ENCODE data around the gene ZNF778. TPM values are rescaled to one million over a fixed set of nuclear protein-coding genes. Genes with fewer than 3 reads are reported as not detected.
"Not testable (repeated sequence)": the region's sequence is repeated elsewhere in the genome, so short reads cannot be mapped to it uniquely, and the experiment has no call there.

ZNF778 gene
- total and polyA plus RNA-seq, 4 donors: 10.7 to 14.1 (median 11.3) TPM

- H3K27ac ChIP-seq (ENCODE audit: low read depth, low read length): peak overlapping the region; percentile 98
- WGBS (ENCODE audit: insufficient coverage): 5% methylated on average over 28 of the region's 39 CpGs
- no peaks in the 10 kb centered on the region for H3K9me3 ChIP-seq (ENCODE audit: control insufficient read depth, insufficient read depth, low read length)
- H3K27me3 ChIP-seq (ENCODE audit: control insufficient read depth, insufficient read depth, low read length): no peaks in the 10 kb centered on the region
- peak overlapping the region; percentile 90 for H3K4me3 ChIP-seq (ENCODE audit: low read depth, low read length)
- peak in 5 of 6 donors; percentile 49 to 93 (median 75) for DNase-seq (ENCODE audit: low read depth in 4 of 6, low spot score in 6 of 6)
- peaks cover 12% of the 10 kb centered on the region for H3K4me1 ChIP-seq (ENCODE audit: control insufficient read depth, insufficient read depth, low read length)
- H3K36me3 ChIP-seq (ENCODE audit: control insufficient read depth, insufficient read depth, low read length): peaks cover 10% of the 10 kb centered on the region
Observed at GRCh38 chr16:89241187-89242007, 23.9 kb downstream of the ZNF778 start.

- Histone ChIP-seq H3K4me3 (ENCODE audit: low read depth, low read length) (no peak overlapping the region), H3K36me3 (ENCODE audit: control insufficient read depth, insufficient read depth, low read length) (no peaks in the 10 kb centered on the region), H3K27ac (ENCODE audit: low read depth, low read length) (no peak overlapping the region), H3K27me3 (ENCODE audit: control insufficient read depth, insufficient read depth, low read length) (no peaks in the 10 kb centered on the region), H3K4me1 (ENCODE audit: control insufficient read depth, insufficient read depth, low read length) (peaks cover 19% of the 10 kb centered on the region), H3K9me3 (ENCODE audit: control insufficient read depth, insufficient read depth, low read length) (no peaks in the 10 kb centered on the region)
- no peak for DNase-seq (ENCODE audit: low read depth in 4 of 6, low spot score in 6 of 6)
- WGBS (ENCODE audit: insufficient coverage): 57% methylated on average over 10 of the region's 12 CpGs
Observed at GRCh38 chr16:89242795-89243200, 25.3 kb downstream of the ZNF778 start.

GRCh38 chr16:89243664-89244063 lies 26.2 kb downstream of the ZNF778 start:
- H3K27ac ChIP-seq (ENCODE audit: low read depth, low read length): no peak overlapping the region
- H3K27me3 ChIP-seq (ENCODE audit: control insufficient read depth, insufficient read depth, low read length): no peaks in the 10 kb centered on the region
- no peak overlapping the region for H3K4me3 ChIP-seq (ENCODE audit: low read depth, low read length)
- H3K4me1 ChIP-seq (ENCODE audit: control insufficient read depth, insufficient read depth, low read length): peaks cover 25% of the 10 kb centered on the region
- 82% methylated on average over 4 of the region's 5 CpGs for WGBS (ENCODE audit: insufficient coverage)
- no peak for DNase-seq (ENCODE audit: low read depth in 4 of 6, low spot score in 6 of 6)
- no peaks in the 10 kb centered on the region for H3K36me3 ChIP-seq (ENCODE audit: control insufficient read depth, insufficient read depth, low read length)
- no peaks in the 10 kb centered on the region for H3K9me3 ChIP-seq (ENCODE audit: control insufficient read depth, insufficient read depth, low read length)

GRCh38 chr16:89244264-89244663 lies 26.8 kb downstream of the ZNF778 start:
- H3K9me3 ChIP-seq (ENCODE audit: control insufficient read depth, insufficient read depth, low read length); H3K27ac ChIP-seq (ENCODE audit: low read depth, low read length); H3K36me3 ChIP-seq (ENCODE audit: control insufficient read depth, insufficient read depth, low read length); DNase-seq (ENCODE audit: low read depth in 4 of 6, low spot score in 6 of 6); H3K4me3 ChIP-seq (ENCODE audit: low read depth, low read length); H3K27me3 ChIP-seq (ENCODE audit: control insufficient read depth, insufficient read depth, low read length): not testable (repeated sequence)
- peaks cover 25% of the 10 kb centered on the region for H3K4me1 ChIP-seq (ENCODE audit: control insufficient read depth, insufficient read depth, low read length)
- WGBS (ENCODE audit: insufficient coverage): 81% methylated on average over 13 of the region's 13 CpGs

- no peak overlapping the region for H3K27ac ChIP-seq (ENCODE audit: low read depth, low read length)
- H3K4me1 ChIP-seq (ENCODE audit: control insufficient read depth, insufficient read depth, low read length): peaks cover 25% of the 10 kb centered on the region
- H3K4me3 ChIP-seq (ENCODE audit: low read depth, low read length): no peak overlapping the region
- 71% methylated on average over 9 of the region's 12 CpGs for WGBS (ENCODE audit: insufficient coverage)
- H3K27me3 ChIP-seq (ENCODE audit: control insufficient read depth, insufficient read depth, low read length): no peaks in the 10 kb centered on the region
- DNase-seq (ENCODE audit: low read depth in 4 of 6, low spot score in 6 of 6): no peak
- H3K36me3 ChIP-seq (ENCODE audit: control insufficient read depth, insufficient read depth, low read length): no peaks in the 10 kb centered on the region
- H3K9me3 ChIP-seq (ENCODE audit: control insufficient read depth, insufficient read depth, low read length): no peaks in the 10 kb centered on the region
Observed at GRCh38 chr16:89244754-89245153, 27.3 kb downstream of the ZNF778 start.

GRCh38 chr16:89246383-89246902 lies 28.9 kb downstream of the ZNF778 start:
- H3K9me3 ChIP-seq (ENCODE audit: control insufficient read depth, insufficient read depth, low read length): no peaks in the 10 kb centered on the region
- peaks cover 20% of the 10 kb centered on the region for H3K4me1 ChIP-seq (ENCODE audit: control insufficient read depth, insufficient read depth, low read length)
- peak overlapping the region; percentile 27 for H3K4me3 ChIP-seq (ENCODE audit: low read depth, low read length)
- WGBS (ENCODE audit: insufficient coverage): 72% methylated on average over 12 of the region's 13 CpGs
- no peak for DNase-seq (ENCODE audit: low read depth in 4 of 6, low spot score in 6 of 6)
- H3K36me3 ChIP-seq (ENCODE audit: control insufficient read depth, insufficient read depth, low read length): no peaks in the 10 kb centered on the region
- H3K27me3 ChIP-seq (ENCODE audit: control insufficient read depth, insufficient read depth, low read length): no peaks in the 10 kb centered on the region
- H3K27ac ChIP-seq (ENCODE audit: low read depth, low read length): no peak overlapping the region

- 2% methylated on average over 78 of the region's 78 CpGs for WGBS (ENCODE audit: insufficient coverage)
- H3K27ac ChIP-seq (ENCODE audit: low read depth, low read length): no peak overlapping the region
Observed at GRCh38 chr16:89246903-89247733, 29.6 kb downstream of the ZNF778 start.

GRCh38 chr16:89247734-89248075 lies 30.2 kb downstream of the ZNF778 start:
- H3K36me3 ChIP-seq (ENCODE audit: control insufficient read depth, insufficient read depth, low read length): not testable (repeated sequence)
- 1% methylated on average over 45 of the region's 45 CpGs for WGBS (ENCODE audit: insufficient coverage)

More at GRCh38 chr16:89246903-89247733, 29.6 kb downstream of the ZNF778 start:
- Histone ChIP-seq H3K27me3 (ENCODE audit: control insufficient read depth, insufficient read depth, low read length) (no peaks in the 10 kb centered on the region), H3K9me3 (ENCODE audit: control insufficient read depth, insufficient read depth, low read length) (no peaks in the 10 kb centered on the region), H3K36me3 (ENCODE audit: control insufficient read depth, insufficient read depth, low read length) (no peaks in the 10 kb centered on the region), H3K4me1 (ENCODE audit: control insufficient read depth, insufficient read depth, low read length) (peaks cover 14% of the 10 kb centered on the region), H3K4me3 (ENCODE audit: low read depth, low read length) (peak overlapping the region; percentile 27)
- peak in 5 of 6 donors; percentile 57 to 93 (median 70) for DNase-seq (ENCODE audit: low read depth in 4 of 6, low spot score in 6 of 6)

GRCh38 chr16:89248196-89248982 lies 30.9 kb downstream of the ZNF778 start:
- Histone ChIP-seq H3K4me1 (ENCODE audit: control insufficient read depth, insufficient read depth, low read length) (peaks cover 14% of the 10 kb centered on the region), H3K36me3 (ENCODE audit: control insufficient read depth, insufficient read depth, low read length) (no peaks in the 10 kb centered on the region), H3K4me3 (ENCODE audit: low read depth, low read length) (peak overlapping the region; percentile 35), H3K9me3 (ENCODE audit: control insufficient read depth, insufficient read depth, low read length) (no peaks in the 10 kb centered on the region), H3K27ac (ENCODE audit: low read depth, low read length) (no peak overlapping the region), H3K27me3 (ENCODE audit: control insufficient read depth, insufficient read depth, low read length) (no peaks in the 10 kb centered on the region)
- no peak for DNase-seq (ENCODE audit: low read depth in 4 of 6, low spot score in 6 of 6)
- WGBS (ENCODE audit: insufficient coverage): 41% methylated on average over 59 of the region's 69 CpGs

More at GRCh38 chr16:89247734-89248075, 30.2 kb downstream of the ZNF778 start:
- Histone ChIP-seq H3K4me3 (ENCODE audit: low read depth, low read length) (peak overlapping the region; percentile 35), H3K4me1 (ENCODE audit: control insufficient read depth, insufficient read depth, low read length) (peaks cover 14% of the 10 kb centered on the region)
- not testable (repeated sequence) for H3K27me3 ChIP-seq (ENCODE audit: control insufficient read depth, insufficient read depth, low read length); H3K9me3 ChIP-seq (ENCODE audit: control insufficient read depth, insufficient read depth, low read length); H3K27ac ChIP-seq (ENCODE audit: low read depth, low read length); DNase-seq (ENCODE audit: low read depth in 4 of 6, low spot score in 6 of 6)

All from spinal cord (tissue), 10 donors.